ENCODE results near the gene DEXI. TPM values are rescaled to one million over a fixed set of nuclear protein-coding genes. Genes with fewer than 3 reads are reported as not detected.
"Not testable (repeated sequence)": the region's sequence is repeated elsewhere in the genome, so short reads cannot be mapped to it uniquely, and the experiment has no call there.

DEXI gene
- polyA plus RNA-seq, 1 donor: 55.3 TPM

GRCh38 chr16:10925285-10925684, 17.0 kb downstream of the DEXI start:
- DNase-seq: not testable (repeated sequence)

GRCh38 chr16:10923650-10924214, 18.5 kb downstream of the DEXI start:
- DNase-seq: no peak

GRCh38 chr16:10923146-10923649, 19.1 kb downstream of the DEXI start:
- no peak for DNase-seq

GRCh38 chr16:10922328-10923145, 19.7 kb downstream of the DEXI start:
- no peak for DNase-seq

- DNase-seq: no peak
Measured at GRCh38 chr16:10921536-10922327, 20.5 kb downstream of the DEXI start.

- no peak for DNase-seq
Measured at GRCh38 chr16:10920726-10921427, 21.4 kb downstream of the DEXI start.

- no peak for DNase-seq
Measured at GRCh38 chr16:10919003-10919351, 23.3 kb downstream of the DEXI start.

GRCh38 chr16:10918294-10919002, 23.8 kb downstream of the DEXI start:
- DNase-seq: peak; percentile 92

GRCh38 chr16:10916534-10916933, 25.7 kb downstream of the DEXI start:
- DNase-seq: no peak

GRCh38 chr16:10911267-10911666, 31.0 kb downstream of the DEXI start:
- no peak for DNase-seq

- no peak for DNase-seq
Measured at GRCh38 chr16:10907757-10908045, 34.6 kb downstream of the DEXI start.

GRCh38 chr16:10906914-10907756, 35.1 kb downstream of the DEXI start:
- DNase-seq: no peak

- DNase-seq: no peak
Measured at GRCh38 chr16:10906482-10906881, 35.8 kb downstream of the DEXI start.

GRCh38 chr16:10902999-10903398, 39.3 kb downstream of the DEXI start:
- DNase-seq: no peak

GRCh38 chr16:10897134-10897533, 45.1 kb downstream of the DEXI start:
- DNase-seq: no peak

- no peak for DNase-seq
Measured at GRCh38 chr16:10896723-10897122, 45.5 kb downstream of the DEXI start.

GRCh38 chr16:10896165-10896564, 46.1 kb downstream of the DEXI start:
- no peak for DNase-seq

- peak; percentile 73 for DNase-seq
Measured at GRCh38 chr16:10895053-10895946, 47.0 kb downstream of the DEXI start.

GRCh38 chr16:10892782-10893318, 49.4 kb downstream of the DEXI start:
- no peak for DNase-seq

GRCh38 chr16:10889855-10890254, 52.4 kb downstream of the DEXI start:
- DNase-seq: no peak

Data from hindlimb muscle (tissue), 1 donor.